HG02938 (cell line): ENCODE data around the gene PXDC1.

Experiments used
- ATAC-seq: cut with Tn5 transposase; IDR thresholded peaks from one replicate; pipeline ENCODE4 v1.9.1; 2021; ENCODE audit warnings: mild to moderate bottlenecking, moderate library complexity; ENCODE audit not compliant: unreplicated experiment

The PXDC1 gene

DNA sequence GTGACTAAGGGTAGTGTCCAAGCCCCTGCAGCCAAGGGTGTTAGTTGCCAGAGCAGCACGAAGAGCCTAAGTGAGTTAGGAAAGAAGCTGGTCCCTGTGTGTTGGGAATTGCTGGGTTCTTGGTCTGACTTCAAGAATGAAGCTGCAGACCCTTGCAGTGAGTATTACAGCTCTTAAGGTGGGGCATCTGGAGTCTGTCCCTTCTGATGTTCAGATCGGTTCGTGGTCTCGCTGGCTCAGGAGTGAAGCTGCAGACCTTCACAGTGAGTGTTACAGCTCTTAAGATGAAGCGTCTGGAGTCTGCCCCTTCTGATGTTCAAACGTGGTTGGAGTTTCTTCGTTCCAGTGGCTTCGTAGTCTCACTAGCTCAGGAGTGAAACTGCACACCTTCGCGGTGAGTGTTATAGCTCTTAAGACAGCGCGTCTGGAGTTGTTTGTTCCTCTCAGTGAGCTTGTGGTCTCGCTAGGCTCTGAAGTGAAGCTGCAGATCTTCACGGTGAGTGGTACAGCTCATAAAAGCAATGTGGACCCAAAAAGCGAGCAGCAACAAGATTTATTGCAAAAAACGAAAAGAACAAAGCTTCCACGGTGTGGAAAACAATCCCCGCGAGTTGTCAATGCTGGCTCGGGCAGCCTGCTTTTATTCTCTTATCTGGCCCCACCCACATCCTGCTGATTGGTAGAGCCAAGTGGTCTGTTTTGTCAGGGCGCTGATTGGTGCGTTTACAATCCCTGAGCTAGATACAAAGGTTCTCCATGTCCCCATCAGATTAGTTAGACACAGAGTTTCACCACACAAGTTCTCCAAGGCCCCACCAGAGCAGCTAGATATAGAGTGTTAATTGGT is 31.8 kb downstream of the PXDC1 start:
- ATAC-seq: no peak

DNA sequence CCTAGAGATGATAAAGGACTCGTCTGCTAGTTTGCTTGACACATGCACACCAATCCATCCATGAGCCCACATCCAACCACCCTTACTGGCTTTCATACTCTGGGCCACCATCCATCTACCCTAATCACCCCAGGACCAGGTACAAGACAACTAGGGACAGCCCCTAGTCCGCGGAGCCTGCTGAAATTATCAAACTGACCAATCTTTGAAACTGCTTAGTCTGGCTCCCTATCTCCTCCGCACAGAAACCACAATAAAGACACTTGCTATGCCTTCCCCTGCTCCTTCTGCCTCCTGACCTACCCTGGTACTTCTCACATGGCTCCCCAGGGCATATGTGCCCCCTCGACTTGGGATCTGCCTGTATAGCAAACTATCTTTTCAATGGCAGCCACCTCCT is 33.1 kb downstream of the PXDC1 start:
- no peak for ATAC-seq

DNA sequence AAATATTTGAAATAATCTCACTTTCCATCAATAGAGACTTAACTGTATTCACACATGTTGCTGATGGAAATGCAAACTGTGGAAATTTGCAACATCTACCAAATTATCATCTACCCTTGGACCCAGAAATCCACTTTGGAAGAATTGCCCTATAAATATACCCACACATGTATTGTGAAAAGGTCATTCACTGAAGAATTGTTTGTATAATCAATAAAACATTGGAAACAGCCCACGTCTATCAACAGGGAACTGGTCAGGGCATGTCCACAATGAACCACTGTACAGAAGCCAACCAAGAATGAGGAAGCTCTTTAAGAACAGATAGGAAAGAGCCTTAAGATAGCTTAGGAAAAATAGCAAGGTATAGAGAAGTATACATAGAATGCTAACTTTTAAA is 36.2 kb downstream of the PXDC1 start:
- no peak for ATAC-seq

- ATAC-seq: no peak
Measured at GRCh38 chr6:3714768-3715167, 36.7 kb downstream of the PXDC1 start.

GRCh38 chr6:3714111-3714510 is 37.4 kb downstream of the PXDC1 start:
- ATAC-seq: no peak

DNA sequence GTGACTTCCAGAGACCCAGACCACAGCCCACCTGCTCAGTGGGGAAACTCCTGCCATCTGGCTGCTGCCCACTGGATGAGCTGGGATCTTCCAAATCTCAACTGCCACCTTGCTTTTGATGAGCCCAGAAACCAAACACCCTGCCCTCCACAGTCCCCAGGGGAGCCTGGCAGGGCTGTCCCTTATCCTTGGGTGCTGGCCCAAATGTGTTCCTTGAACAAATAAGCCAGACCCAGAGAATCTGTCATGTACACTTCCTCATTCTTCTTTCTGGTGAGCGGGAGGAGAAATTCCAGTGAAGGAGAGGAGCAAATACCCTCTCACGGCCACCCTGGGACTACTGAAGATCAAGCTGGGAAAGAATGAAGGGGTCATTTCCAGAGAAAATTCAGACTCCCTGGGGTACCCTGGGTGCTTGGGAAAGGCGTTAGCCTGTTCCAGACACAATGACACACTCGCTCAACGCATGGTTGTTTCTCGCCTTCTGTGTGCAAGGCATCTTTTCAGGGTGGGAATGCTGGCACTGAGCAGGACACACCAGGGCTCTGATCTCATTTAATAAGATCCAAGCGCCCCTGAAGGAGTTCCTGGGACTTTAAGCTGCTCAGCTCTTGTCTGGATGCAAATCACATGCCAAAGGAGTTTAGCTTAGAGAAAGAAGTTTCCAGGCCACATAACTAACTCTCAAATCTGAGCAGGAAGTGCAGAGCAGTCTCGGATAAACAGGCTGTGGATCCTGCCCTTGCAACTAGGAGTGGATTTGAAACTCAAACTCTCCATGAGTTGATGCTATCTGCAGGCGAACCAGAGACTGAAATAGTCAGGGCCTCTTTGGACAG is 38.5 kb downstream of the PXDC1 start:
- ATAC-seq: no peak

DNA sequence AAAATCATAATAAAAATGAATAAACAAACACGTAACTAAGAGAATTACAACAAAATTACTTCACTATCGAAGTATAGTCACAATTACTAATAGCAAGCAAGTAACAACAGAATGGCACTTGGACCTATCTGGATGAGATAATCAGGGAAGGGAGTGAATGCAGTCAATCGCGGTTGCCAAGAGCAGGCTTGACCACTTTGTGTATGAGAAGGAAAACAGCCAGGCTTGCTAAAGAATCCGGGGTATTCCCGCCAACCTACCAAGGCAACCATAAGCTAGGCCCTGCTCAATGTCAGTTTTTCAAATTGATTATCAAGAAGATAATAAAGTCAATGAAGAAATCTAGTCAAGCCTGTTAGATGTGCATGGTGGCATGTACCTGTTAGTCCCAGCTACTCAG is 39.7 kb downstream of the PXDC1 start:
- ATAC-seq: no peak

DNA sequence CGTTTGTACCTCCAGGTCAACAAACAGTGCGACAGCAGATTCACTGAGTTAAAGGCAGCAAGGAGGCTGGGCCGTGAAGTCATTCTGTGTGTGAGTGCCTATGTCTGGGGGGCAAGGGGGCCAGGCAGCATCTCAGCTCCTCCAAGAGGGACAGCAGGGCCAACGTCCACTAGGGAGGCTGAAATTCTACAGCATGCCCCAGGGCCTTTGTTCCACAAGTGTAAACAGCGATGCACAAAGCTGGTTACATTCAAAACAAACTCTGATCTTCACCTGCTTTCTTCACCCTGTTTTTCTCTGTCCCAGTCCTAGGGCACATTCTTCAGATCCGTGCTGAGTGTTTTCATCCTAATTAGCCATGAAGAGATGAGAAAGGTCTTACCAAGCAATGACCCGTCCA is 41.1 kb downstream of the PXDC1 start:
- ATAC-seq: no peak

- ATAC-seq: no peak
Measured at GRCh38 chr6:3708540-3708939, 43.0 kb downstream of the PXDC1 start.

DNA sequence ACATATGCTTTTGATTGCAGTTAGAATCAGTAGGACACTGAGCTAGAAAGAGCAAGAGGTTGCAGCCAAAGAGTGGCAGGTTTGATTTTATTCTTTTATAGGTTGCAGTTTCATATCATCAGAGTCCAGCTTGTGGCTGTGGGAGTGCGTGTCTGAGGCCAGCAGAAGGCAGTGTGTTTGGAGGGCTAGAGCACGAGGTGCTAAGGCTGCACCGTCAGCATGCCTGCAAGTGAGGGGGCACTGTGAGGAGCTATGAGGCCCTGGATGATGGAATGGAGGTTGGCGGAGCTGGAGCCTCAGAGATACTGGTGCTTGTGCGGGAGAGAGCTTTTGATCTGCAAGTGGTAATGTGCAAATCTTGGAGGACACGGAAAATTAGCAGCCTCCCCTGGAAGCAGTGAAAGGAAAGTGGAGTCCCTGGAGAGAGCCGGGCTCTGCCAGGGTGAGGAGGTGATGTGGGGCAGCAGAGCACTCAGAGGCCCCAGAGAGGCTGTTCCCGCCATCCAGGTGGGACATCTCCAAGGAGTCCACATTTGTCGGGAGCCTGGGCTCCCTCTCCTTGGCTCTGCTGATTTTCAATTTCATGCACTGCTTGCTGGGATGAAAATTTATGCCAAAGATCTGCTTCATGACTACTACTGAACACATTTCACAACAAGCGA is 43.6 kb downstream of the PXDC1 start:
- ATAC-seq: no peak

- ATAC-seq: no peak
Measured at GRCh38 chr6:3707024-3707423, 44.5 kb downstream of the PXDC1 start.

GRCh38 chr6:3706547-3706946 is 45.0 kb downstream of the PXDC1 start:
- no peak for ATAC-seq

GRCh38 chr6:3701631-3702030 is 49.9 kb downstream of the PXDC1 start:
- no peak for ATAC-seq

GRCh38 chr6:3699231-3699630 is 52.3 kb downstream of the PXDC1 start:
- no peak for ATAC-seq

GRCh38 chr6:3698021-3698420 is 53.5 kb downstream of the PXDC1 start:
- no peak for ATAC-seq

DNA sequence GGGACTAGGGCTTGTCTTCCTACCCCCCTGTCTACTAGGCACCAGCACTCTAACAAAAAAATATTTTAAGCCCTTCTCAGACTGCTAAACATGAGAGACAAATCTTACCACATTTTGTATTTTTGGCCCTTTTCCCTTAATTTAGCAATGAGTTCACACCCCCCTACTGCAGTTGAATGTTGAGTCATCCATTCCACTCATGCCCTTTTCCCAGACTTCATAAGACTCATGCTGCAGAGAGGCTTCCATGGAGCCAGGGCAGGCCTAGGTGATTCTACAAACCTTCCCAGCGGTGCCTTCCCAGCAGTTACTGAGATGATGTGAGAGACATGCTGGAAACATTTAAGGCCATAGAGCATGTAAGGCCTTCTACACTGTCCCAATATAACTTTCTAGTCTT is 53.9 kb downstream of the PXDC1 start:
- ATAC-seq: no peak

GRCh38 chr6:3696525-3697088 is 54.9 kb downstream of the PXDC1 start:
- no peak for ATAC-seq

DNA sequence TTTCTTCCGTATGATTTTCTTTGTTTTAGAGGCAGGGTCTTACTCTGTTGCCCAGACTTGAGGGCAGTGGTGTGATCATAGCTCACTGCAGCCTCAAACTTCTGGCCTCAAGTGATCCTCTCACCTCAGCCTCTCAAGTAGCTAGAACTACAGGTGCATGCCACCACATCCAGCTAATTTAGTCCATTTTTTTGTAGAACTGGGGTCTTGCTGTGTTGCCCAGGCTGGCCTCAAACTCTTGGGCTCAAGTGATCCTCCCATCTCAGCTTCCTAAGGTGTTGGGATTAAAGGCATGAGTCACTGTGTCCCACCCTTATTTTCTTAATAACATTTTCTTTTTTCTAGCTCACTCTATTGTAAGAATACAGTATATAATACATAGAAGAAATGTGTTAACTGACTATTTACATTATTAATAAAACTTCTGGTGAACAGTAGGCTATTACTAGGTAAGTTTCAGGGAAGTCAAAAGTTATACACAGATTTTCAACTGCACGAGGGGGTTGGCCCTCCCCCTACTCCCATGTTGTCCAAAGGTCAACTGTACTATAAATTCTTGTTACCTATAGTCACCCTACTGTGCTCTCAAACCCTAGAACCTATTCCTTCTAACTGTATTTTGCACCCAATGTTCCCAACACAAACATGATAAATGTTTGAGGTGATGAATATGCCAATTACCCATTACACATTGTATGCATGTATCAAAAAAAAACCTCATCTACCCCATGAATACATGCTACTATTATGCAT is 56.3 kb downstream of the PXDC1 start:
- no peak for ATAC-seq

DNA sequence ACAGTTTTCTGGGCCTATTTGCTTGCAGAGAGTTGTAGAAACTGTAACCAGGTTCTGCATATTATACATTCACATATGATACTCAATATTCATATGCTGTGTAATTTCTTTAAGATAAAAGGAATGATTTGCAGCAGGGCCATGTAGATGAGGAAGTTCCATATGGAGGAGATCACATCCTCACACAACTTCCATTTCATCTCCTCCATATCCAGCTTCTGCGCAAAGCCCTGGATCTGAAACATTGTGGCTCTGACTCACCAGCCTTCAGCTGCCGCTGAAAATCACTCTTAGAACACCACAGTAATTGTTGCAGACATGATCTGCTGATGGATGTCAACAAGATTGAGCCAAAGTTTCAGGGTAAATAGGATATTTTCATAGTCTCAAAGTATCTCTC is 57.7 kb downstream of the PXDC1 start:
- ATAC-seq: no peak

DNA sequence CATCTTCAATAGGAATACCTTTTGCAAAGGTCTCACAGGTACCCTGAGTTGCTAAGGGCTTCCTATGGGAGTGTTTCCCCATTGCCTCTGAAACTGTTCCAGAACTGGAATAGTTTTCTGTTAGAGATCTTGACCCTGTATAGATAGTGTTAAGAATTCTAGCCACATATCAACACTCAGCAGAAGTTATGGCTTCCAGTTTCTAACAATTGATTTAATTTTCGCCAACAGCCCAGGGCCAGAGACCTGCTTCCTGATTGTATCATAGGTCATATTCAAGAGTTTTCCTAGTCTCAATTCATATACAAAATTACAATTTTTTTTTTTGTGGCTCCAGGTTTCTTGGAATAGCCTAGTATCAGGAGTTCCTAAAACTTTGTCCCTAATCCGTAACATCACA is 61.0 kb downstream of the PXDC1 start:
- ATAC-seq: no peak

GRCh38 chr6:3687847-3688246 is 63.7 kb downstream of the PXDC1 start:
- no peak for ATAC-seq
